HepG2 (cell line): ENCODE data around the gene MRPL51. TPM values are rescaled to one million over a fixed set of nuclear protein-coding genes. Genes with fewer than 3 reads are reported as not detected.

Experiments used
- ARNT2 ChIP-seq: sonication (generic); formaldehyde crosslinking; IDR thresholded peaks from 2 replicates; pipeline ENCODE4 v1.8.0; 2022; ENCODE audit warnings: mild to moderate bottlenecking, low read depth, missing genetic modification reagents, moderate library complexity
- FLYWCH1 ChIP-seq: sonication (generic); formaldehyde crosslinking; IDR thresholded peaks from 2 replicates; pipeline ENCODE4 v1.8.1; 2023; ENCODE audit warnings: mild to moderate bottlenecking, missing genetic modification reagents
- HNF1B ChIP-seq: sonication (generic); formaldehyde crosslinking; IDR thresholded peaks from 2 replicates; pipeline ENCODE4 v1.5.1; 2020; ENCODE audit warnings: mild to moderate bottlenecking, moderate library complexity, missing genetic modification reagents
- MYC ChIP-seq: sonication (generic); formaldehyde crosslinking; IDR thresholded peaks from 2 replicates; pipeline ENCODE4 v1.9.0; 2021; ENCODE audit warnings: missing genetic modification reagents, borderline replicate concordance
- MZF1 ChIP-seq: sonication (generic); formaldehyde crosslinking; IDR thresholded peaks from 2 replicates; pipeline ENCODE4 v1.8.1; 2023; ENCODE audit warnings: mild to moderate bottlenecking, missing genetic modification reagents, borderline replicate concordance
- POGZ ChIP-seq: sonication (generic); formaldehyde crosslinking; IDR thresholded peaks from 2 replicates; pipeline ENCODE4 v1.4.0; 2020; ENCODE audit warnings: mild to moderate bottlenecking, missing genetic modification reagents
- PTBP1 ChIP-seq: fragments of 200-400 bp; formaldehyde crosslinking; IDR thresholded peaks from 2 replicates; pipeline ENCODE4 v1.6.1; 2018; ENCODE audit warnings: low read length, low read depth; ENCODE audit not compliant: poor library complexity, severe bottlenecking
- RBFOX2 ChIP-seq: fragments of 200-400 bp; formaldehyde crosslinking; IDR thresholded peaks from 2 replicates; pipeline ENCODE4 v1.6.1; 2017; ENCODE audit warnings: low read depth, mild to moderate bottlenecking, low read length
- ZHX1 ChIP-seq: sonication (generic); formaldehyde crosslinking; IDR thresholded peaks from 2 replicates; pipeline ENCODE4 v1.8.1; 2022; ENCODE audit warnings: low read depth, mild to moderate bottlenecking, missing genetic modification reagents
- ZNF292 ChIP-seq: sonication (generic); formaldehyde crosslinking; IDR thresholded peaks from 2 replicates; pipeline ENCODE4 v1.8.1; 2022; ENCODE audit warnings: mild to moderate bottlenecking, low read depth, missing genetic modification reagents, borderline replicate concordance
- ZNF33A ChIP-seq: sonication (generic); formaldehyde crosslinking; IDR thresholded peaks from 2 replicates; pipeline ENCODE4 v1.5.1; 2020; ENCODE audit warnings: missing genetic modification reagents, mild to moderate bottlenecking, moderate library complexity, borderline replicate concordance
- ZNF446 ChIP-seq: sonication (generic); formaldehyde crosslinking; IDR thresholded peaks from 2 replicates; pipeline ENCODE4 v1.5.0; 2020; ENCODE audit warnings: mild to moderate bottlenecking, missing genetic modification reagents
- ZNF530 ChIP-seq: sonication (generic); formaldehyde crosslinking; IDR thresholded peaks from 2 replicates; pipeline ENCODE4 v1.5.0; 2020; ENCODE audit warnings: low read depth, mild to moderate bottlenecking, missing genetic modification reagents
- ZNF547 ChIP-seq: sonication (generic); formaldehyde crosslinking; IDR thresholded peaks from 2 replicates; pipeline ENCODE4 v1.5.1; 2020; ENCODE audit warnings: mild to moderate bottlenecking, missing genetic modification reagents
- ZNF556 ChIP-seq: sonication (generic); formaldehyde crosslinking; IDR thresholded peaks from 2 replicates; pipeline ENCODE4 v1.4.0; 2020; ENCODE audit warnings: mild to moderate bottlenecking, missing genetic modification reagents, borderline replicate concordance
- ZNF577 ChIP-seq: sonication (generic); formaldehyde crosslinking; IDR thresholded peaks from 2 replicates; pipeline ENCODE4 v1.4.0; 2020; ENCODE audit warnings: mild to moderate bottlenecking, low read depth, missing genetic modification reagents, borderline replicate concordance
- ZNF788 ChIP-seq: sonication (generic); formaldehyde crosslinking; IDR thresholded peaks from 2 replicates; pipeline ENCODE4 v1.5.0; 2020; ENCODE audit warnings: mild to moderate bottlenecking, missing genetic modification reagents, borderline replicate concordance
- ZNF839 ChIP-seq: sonication (generic); formaldehyde crosslinking; IDR thresholded peaks from 2 replicates; pipeline ENCODE4 v1.4.0; 2020; ENCODE audit warnings: missing genetic modification reagents, mild to moderate bottlenecking, borderline replicate concordance
- ZNF891 ChIP-seq: sonication (generic); formaldehyde crosslinking; IDR thresholded peaks from 2 replicates; pipeline ENCODE4 v1.5.0; 2020; ENCODE audit warnings: mild to moderate bottlenecking, missing genetic modification reagents
- ZSCAN20 ChIP-seq: sonication (generic); formaldehyde crosslinking; IDR thresholded peaks from 2 replicates; pipeline ENCODE4 v1.4.0; 2020; ENCODE audit warnings: missing genetic modification reagents, mild to moderate bottlenecking, borderline replicate concordance
- ZSCAN9 ChIP-seq: IDR thresholded peaks from 2 replicates; pipeline ENCODE4 v1.6.1; 2016; ENCODE audit warnings: borderline replicate concordance
- polyA plus RNA-seq, 8 experiments: library from polyadenylated mRNA; depleted of rRNA in 3 of 8; stranded (reverse) in 7 of 8; unstranded in 1 of 8; fragments of >200 nt; fragmentation: Illumina TruSeq in 4 of 8; extraction: Trizol in 4 of 8; gene quantifications; 2 replicates each; pipeline versions ENCODE4 v1.2.1 to v1.2.3, GENCODE V29; 2011 to 2016; ENCODE audit warnings: low read depth in 4 of 8, missing spikeins in 1 of 8, mixed read lengths in 1 of 8; ENCODE audit not compliant: insufficient read depth in 1 of 8
- total RNA-seq, 5 experiments: library from RNA; depleted of rRNA; stranded (reverse); fragments of >200 nt; fragmentation: Illumina TruSeq; extraction: Trizol; gene quantifications; 2 replicates each; pipeline ENCODE4 v1.2.3, GENCODE V29; 2016; ENCODE audit warnings: low read depth in 1 of 5
- TF ChIP-seq, protein P1 (sequence below): IDR thresholded peaks from 2 replicates; pipeline ENCODE4 v1.6.1; 2016

Gene MRPL51
- total and polyA plus RNA-seq, 2 of the 13 experiments (the other 11 are each of a cell fraction or from before 2014, with no cell fraction given): 64.8 to 278 TPM

GRCh38 chr12:6451348-6452244 lies 41.5 kb downstream of the MRPL51 start, which contains the start of gene TAPBPL (continued):
- TF ChIP-seq ZNF577 (CRISPR knock-in tag) (no peak), ZNF547 (peak; percentile 68; the same call in 1 of the 2 replicates), HNF1B (CRISPR knock-in tag) (peak; percentile 7; the same call in 1 of the 2 replicates), MZF1 (CRISPR knock-in tag) (no peak; the same call in 1 of the 2 replicates), ZNF446 (CRISPR knock-in tag) (no peak), ZHX1 (CRISPR knock-in tag) (no peak), RBFOX2 (no peak; the same call in 1 of the 2 replicates), ZNF292 (no peak; the same call in 1 of the 2 replicates), ZNF556 (no peak), ZSCAN20 (CRISPR knock-in tag) (no peak), ZNF891 (CRISPR knock-in tag) (no peak; the same call in 1 of the 2 replicates), ZNF788 (CRISPR knock-in tag) (no peak), ZSCAN9 (CRISPR knock-in tag) (0 out of 2 replicates have a peak, but pooled peaks have one; percentile 35), ZNF839 (no peak), FLYWCH1 (CRISPR knock-in tag) (no peak), POGZ (CRISPR knock-in tag) (no peak), PTBP1 (no peak), ARNT2 (CRISPR knock-in tag) (peak; percentile 28; the same call in 1 of the 2 replicates), ZNF530 (no peak), ZNF33A (CRISPR knock-in tag) (no peak), MYC (peak; percentile 58)
- TF ChIP-seq, protein P1, sequence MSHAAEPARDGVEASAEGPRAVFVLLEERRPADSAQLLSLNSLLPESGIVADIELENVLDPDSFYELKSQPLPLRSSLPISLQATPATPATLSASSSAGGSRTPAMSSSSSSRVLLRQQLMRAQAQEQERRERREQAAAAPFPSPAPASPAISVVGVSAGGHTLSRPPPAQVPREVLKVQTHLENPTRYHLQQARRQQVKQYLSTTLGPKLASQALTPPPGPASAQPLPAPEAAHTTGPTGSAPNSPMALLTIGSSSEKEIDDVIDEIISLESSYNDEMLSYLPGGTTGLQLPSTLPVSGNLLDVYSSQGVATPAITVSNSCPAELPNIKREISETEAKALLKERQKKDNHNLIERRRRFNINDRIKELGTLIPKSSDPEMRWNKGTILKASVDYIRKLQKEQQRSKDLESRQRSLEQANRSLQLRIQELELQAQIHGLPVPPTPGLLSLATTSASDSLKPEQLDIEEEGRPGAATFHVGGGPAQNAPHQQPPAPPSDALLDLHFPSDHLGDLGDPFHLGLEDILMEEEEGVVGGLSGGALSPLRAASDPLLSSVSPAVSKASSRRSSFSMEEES (CRISPR knock-in tag): no peak; the same call in 1 of the 2 replicates
